Gastrocnemius medialis (tissue), 4 donors: ENCODE results near the gene SLC16A13. TPM values are rescaled to one million over a fixed set of nuclear protein-coding genes. Genes with fewer than 3 reads are reported as not detected.
A peak's percentile ranks its signal among the peaks of the same experiment; 100 is the strongest.
"Not testable (repeated sequence)": the region's sequence is repeated elsewhere in the genome, so short reads cannot be mapped to it uniquely, and the experiment has no call there.

ENCODE experiments used
- ATAC-seq, 2 donors: fragments of 150-250 bp; one replicate each; pipeline ENCODE4 v1.9.1; 2016
- DNase-seq, 2 donors: peaks; one replicate each; pipeline ENCODE4 v3.0.0-alpha.2; 2019
- H3K27ac ChIP-seq, 4 donors: fragments of 200-600 bp; sonication (generic); 1 replicate in 1 of 4; 2 replicates in 3 of 4; pipeline ENCODE4 v1.5.1; 2016 to 2018; ENCODE audit warnings: mild to moderate bottlenecking in 2 of 4, moderate library complexity in 1 of 4
- H3K27me3 ChIP-seq, 3 donors: fragments of 200-600 bp; sonication (generic) in 2 of 3; 1 replicate in 1 of 3; 2 replicates in 2 of 3; pipeline versions ENCODE4 v1.5.1 to v1.6.0; 2016 to 2019; ENCODE audit warnings: mild to moderate bottlenecking in 1 of 3, moderate library complexity in 1 of 3
- H3K36me3 ChIP-seq, 2 donors: fragments of 200-600 bp; sonication (generic) in 1 of 2; one replicate each; pipeline ENCODE4 v1.5.1; 2017 to 2018
- H3K4me1 ChIP-seq, 2 donors: fragments of 200-600 bp; sonication (generic) in 1 of 2; one replicate each; pipeline ENCODE4 v1.5.1; 2016 to 2017; ENCODE audit warnings: mild to moderate bottlenecking in 2 of 2
- H3K4me3 ChIP-seq, 4 donors: fragments of 200-600 bp; sonication (generic) in 3 of 4; 1 replicate in 1 of 4; 2 replicates in 3 of 4; pipeline ENCODE4 v1.5.1; 2016 to 2019; ENCODE audit warnings: mild to moderate bottlenecking in 2 of 4
- H3K9me3 ChIP-seq, 3 donors: fragments of 200-600 bp; sonication (generic) in 2 of 3; 1 replicate in 1 of 3; 2 replicates in 2 of 3; pipeline ENCODE4 v1.5.1; 2016 to 2019
- CTCF ChIP-seq, 5 experiments: fragments of 450-650 bp in 3 of 5; fragments of 200-600 bp in 2 of 5; sonication (generic) in 2 of 5; IDR thresholded peaks in 4 of 5; conservative IDR thresholded peaks in 1 of 5; 1 replicate in 4 of 5; 2 replicates in 1 of 5; pipeline ENCODE4 v1.5.1; 2016 to 2019; ENCODE audit warnings: antibody characterized with exemption in 5 of 5, mild to moderate bottlenecking in 3 of 5, moderate library complexity in 3 of 5
- POLR2A ChIP-seq, 2 donors: fragments of 450-650 bp; IDR thresholded peaks; one replicate each; pipeline ENCODE4 v1.6.1; 2017; ENCODE audit warnings: antibody characterized with exemption in 2 of 2, mild to moderate bottlenecking in 2 of 2, moderate library complexity in 2 of 2
- in situ Hi-C, 4 donors: fragments of 200-750 bp; cut with MboI; loops; one replicate each; pipeline versions ENCODE4 v1.15.0 to v1.8.0; 2017; ENCODE audit warnings: low sequenced_read_pairs in 4 of 4
- intact Hi-C: fragments of 100-400 bp; cut with DNase I; formaldehyde crosslinking; loops from one replicate; pipeline ENCODE4 v1.15.1; 2023; ENCODE audit warnings: low total_unique reads
- total RNA-seq, 4 donors: library from RNA; depleted of rRNA; stranded (reverse); fragments of >200 nt; gene quantifications; one replicate each; pipeline versions ENCODE4 v1.1.0 to v1.2.3, GENCODE V29; 2016

SLC16A13 gene
- total RNA-seq, 4 donors from 2014 or later = 0.36 to 0.49 TPM; not detected in 2

GRCh38 chr17:7046127-7046724 lies 10.4 kb downstream of the SLC16A13 start:
- DNase-seq (no peak), ATAC-seq (peak; percentile 14 to 35)
- in situ Hi-C loops (loop anchor here in 1 of 4 donors (25.0 kb wide), 1 partner anchor 291 kb away; the partner anchor contains the start of genes ACAP1 and NEURL4), intact Hi-C loops (loop anchor here (10.0 kb wide), 1 partner anchor 299 kb away; no protein-coding TSS in a partner anchor)
- H3K27me3 ChIP-seq = peaks cover 21 to 30% (median 29%) of the 10 kb centered on the region in 3 donors
- no peaks in the 10 kb centered on the region for H3K36me3 ChIP-seq
- H3K4me1 ChIP-seq = peaks cover 10 to 12% of the 10 kb centered on the region in 2 donors
- TF ChIP-seq POLR2A (IDR thresholded peaks at IDR 0.05) (no peak), CTCF (IDR thresholded peaks at IDR 0.05 in 4 of 5, conservative IDR thresholded peaks at IDR 0.05 in 1 of 5) (no peak)
- no peaks in the 10 kb centered on the region for H3K9me3 ChIP-seq
- H3K27ac ChIP-seq = peak overlapping the region in 1 of 4 donors; percentile 44
- H3K4me3 ChIP-seq = peak overlapping the region; percentile 14 to 50 (median 30)

- intact Hi-C loops (loop anchor here (10.0 kb wide), 1 partner anchor 298 kb away; no protein-coding TSS in a partner anchor), in situ Hi-C loops (loop anchor here in 1 of 4 donors (25.0 kb wide), 1 partner anchor 290 kb away; the partner anchor contains the start of genes ACAP1 and NEURL4)
- peak overlapping the region; percentile 14 to 50 (median 30) for H3K4me3 ChIP-seq
- H3K36me3 ChIP-seq, H3K9me3 ChIP-seq, ATAC-seq: not testable (repeated sequence)
- DNase-seq = peak in 1 of 2 donors; percentile 40
- H3K4me1 ChIP-seq = peaks cover 10 to 12% of the 10 kb centered on the region in 2 donors
- peak overlapping the region in 1 of 4 donors; percentile 44 for H3K27ac ChIP-seq
- H3K27me3 ChIP-seq = peaks cover 21 to 29% (median 26%) of the 10 kb centered on the region in 3 donors
Measured at GRCh38 chr17:7046725-7047397, 11.0 kb downstream of the SLC16A13 start.

GRCh38 chr17:7047566-7047965 lies 11.8 kb downstream of the SLC16A13 start:
- Histone ChIP-seq H3K4me1 (peaks cover 10 to 12% of the 10 kb centered on the region in 2 donors), H3K27ac (no peak overlapping the region), H3K9me3 (no peaks in the 10 kb centered on the region), H3K36me3 (no peaks in the 10 kb centered on the region), H3K27me3 (peaks cover 16 to 22% (median 19%) of the 10 kb centered on the region in 3 donors), H3K4me3 (no peak overlapping the region)
- DNase-seq (no peak), ATAC-seq (no peak)
- intact Hi-C loops = loop anchor here (10.0 kb wide), 1 partner anchor 297 kb away; no protein-coding TSS in a partner anchor
- in situ Hi-C loops = loop anchor here in 1 of 4 donors (25.0 kb wide), 1 partner anchor 290 kb away; the partner anchor contains the start of genes ACAP1 and NEURL4
- TF ChIP-seq CTCF (IDR thresholded peaks at IDR 0.05 in 4 of 5, conservative IDR thresholded peaks at IDR 0.05 in 1 of 5) (no peak), POLR2A (IDR thresholded peaks at IDR 0.05) (no peak)

DNA sequence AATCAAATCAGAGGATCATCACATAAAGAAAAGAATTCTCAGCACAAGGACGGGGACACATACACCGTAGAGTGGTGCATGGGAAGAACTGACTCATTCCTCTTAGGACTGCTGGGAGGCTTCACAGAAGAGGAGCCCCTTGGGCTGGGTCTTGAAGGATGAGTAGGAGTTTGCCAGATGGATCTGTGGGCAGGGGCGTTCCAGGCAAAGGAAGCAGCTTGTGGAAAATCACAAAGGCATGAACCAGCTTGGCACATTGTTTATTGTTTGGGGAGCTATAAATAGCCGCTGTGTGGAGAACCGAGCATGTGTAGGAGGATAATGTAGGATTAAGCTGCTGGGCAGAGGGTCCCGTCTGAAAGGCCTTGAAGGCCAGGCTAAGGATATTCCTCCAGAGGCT lies 13.2 kb downstream of the SLC16A13 start:
- ATAC-seq = no peak
- Histone ChIP-seq H3K36me3 (no peaks in the 10 kb centered on the region), H3K4me1 (peaks cover under 1 to 1% of the 10 kb centered on the region in 2 donors), H3K4me3 (no peak overlapping the region), H3K27me3 (peaks cover 3 to 8% (median 5%) of the 10 kb centered on the region in 3 donors), H3K9me3 (no peaks in the 10 kb centered on the region), H3K27ac (no peak overlapping the region)
- no peak for DNase-seq
- intact Hi-C loops = loop anchor here (10.0 kb wide), 1 partner anchor 296 kb away; no protein-coding TSS in a partner anchor
- in situ Hi-C loops = loop anchor here in 1 of 4 donors (25.0 kb wide), 1 partner anchor 288 kb away; the partner anchor contains the start of genes ACAP1 and NEURL4
- TF ChIP-seq POLR2A (IDR thresholded peaks at IDR 0.05) (no peak), CTCF (IDR thresholded peaks at IDR 0.05 in 4 of 5, conservative IDR thresholded peaks at IDR 0.05 in 1 of 5) (no peak)

- intact Hi-C loops (loop anchor here (5.0 kb wide), 1 partner anchor 127 kb away; the partner anchor contains the start of gene ASGR1), in situ Hi-C loops (loop anchor here (5.0 kb wide), 2 partner anchors 82 to 87 kb away; no protein-coding TSS in a partner anchor)
- not testable (repeated sequence) for H3K4me1 ChIP-seq, DNase-seq, H3K4me3 ChIP-seq, H3K9me3 ChIP-seq, H3K27ac ChIP-seq, ATAC-seq, H3K36me3 ChIP-seq, H3K27me3 ChIP-seq
Measured at GRCh38 chr17:7050583-7050982, 14.8 kb downstream of the SLC16A13 start.
